Naive thymus-derived CD4-positive, alpha-beta T cell (primary cell): ENCODE data around the gene MEG3. TPM values are rescaled to one million over a fixed set of nuclear protein-coding genes. Genes with fewer than 3 reads are reported as not detected.

Experiments
- ATAC-seq: fragments of 150-1000 bp; cut with Tn5 transposase; 2 replicates; pipeline ENCODE4 v1.10.0; 2021; ENCODE audit warnings: mild to moderate bottlenecking, moderate library complexity
- CTCF ChIA-PET: fragments of 350-600 bp; sonication (Branson Sonifier 250); formaldehyde crosslinking; loops from one replicate; lab custom pipeline; 2021; ENCODE audit warnings: antibody characterized with exemption; lab: Charles Lee
- POLR2A ChIA-PET: fragments of 350-600 bp; sonication (Branson Sonifier 250); formaldehyde crosslinking; loops from one replicate; lab custom pipeline; 2021; ENCODE audit warnings: antibody characterized with exemption, inconsistent platforms; lab: Charles Lee
- DNase-seq, 9 donors: peaks; one replicate each; pipeline versions ENCODE4 v3.0.0 to v3.0.0-alpha.2; 2020 to 2022; ENCODE audit warnings: mixed read lengths in 1 of 9
- H3K27ac ChIP-seq: one replicate; pipeline ENCODE4 v1.7.0; 2013; ENCODE audit warnings: mild to moderate bottlenecking, low read depth, low read length, moderate library complexity
- H3K27me3 ChIP-seq, 2 donors: one replicate each; pipeline ENCODE4 v1.7.0; 2013; ENCODE audit warnings: low read length in 2 of 2, mild to moderate bottlenecking in 2 of 2, moderate library complexity in 2 of 2; ENCODE audit not compliant: control insufficient read depth in 2 of 2, insufficient read depth in 2 of 2
- H3K36me3 ChIP-seq, 3 experiments: 1 replicate in 2 of 3; 2 replicates in 1 of 3; pipeline ENCODE4 v1.7.0; 2013; ENCODE audit warnings: low read length in 3 of 3, mild to moderate bottlenecking in 3 of 3, moderate library complexity in 1 of 3; ENCODE audit not compliant: insufficient read depth in 3 of 3, control insufficient read depth in 2 of 3
- H3K4me1 ChIP-seq, 2 donors: one replicate each; pipeline ENCODE4 v1.7.0; 2013; ENCODE audit warnings: low read length in 2 of 2, mild to moderate bottlenecking in 2 of 2, moderate library complexity in 1 of 2; ENCODE audit not compliant: control insufficient read depth in 2 of 2, insufficient read depth in 2 of 2
- H3K4me3 ChIP-seq: 2 replicates; pipeline ENCODE4 v1.7.0; 2013; ENCODE audit warnings: mild to moderate bottlenecking, low read length
- H3K9me3 ChIP-seq, 3 experiments: 1 replicate in 2 of 3; 2 replicates in 1 of 3; pipeline ENCODE4 v1.7.0; 2013; ENCODE audit warnings: low read length in 3 of 3; ENCODE audit not compliant: control insufficient read depth in 2 of 3
- H3K27ac Mint-ChIP-seq, 9 donors: one replicate each; pipeline ENCODE4 v1.8.0; 2020 to 2022; ENCODE audit warnings: mixed read lengths in 9 of 9, mild to moderate bottlenecking in 8 of 9, moderate library complexity in 5 of 9, inconsistent platforms in 2 of 9
- H3K27me3 Mint-ChIP-seq, 5 donors: one replicate each; pipeline ENCODE4 v1.8.0; 2021 to 2022; ENCODE audit warnings: mixed read lengths in 5 of 5, mild to moderate bottlenecking in 1 of 5
- H3K36me3 Mint-ChIP-seq, 5 donors: one replicate each; pipeline ENCODE4 v1.8.0; 2020 to 2022; ENCODE audit warnings: mixed read lengths in 5 of 5, mild to moderate bottlenecking in 3 of 5, inconsistent platforms in 1 of 5
- H3K4me1 Mint-ChIP-seq, 7 donors: one replicate each; pipeline ENCODE4 v1.8.0; 2020 to 2022; ENCODE audit warnings: mixed read lengths in 7 of 7, mild to moderate bottlenecking in 3 of 7, inconsistent platforms in 1 of 7
- H3K4me3 Mint-ChIP-seq, 10 donors: one replicate each; pipeline ENCODE4 v1.8.0; 2020 to 2022; ENCODE audit warnings: mild to moderate bottlenecking in 10 of 10, mixed read lengths in 10 of 10, moderate library complexity in 6 of 10, inconsistent platforms in 2 of 10
- H3K9me3 Mint-ChIP-seq, 11 donors: one replicate each; pipeline ENCODE4 v1.8.0; 2020 to 2022; ENCODE audit warnings: mixed read lengths in 11 of 11, mild to moderate bottlenecking in 4 of 11, inconsistent platforms in 1 of 11, moderate library complexity in 1 of 11
- intact Hi-C, 2 donors: fragments of 100-400 bp; cut with micrococcal nuclease; formaldehyde crosslinking; loops; one replicate each; pipeline ENCODE4 v1.15.1; 2023
- polyA plus RNA-seq, 2 donors: library from polyadenylated mRNA; unstranded; fragments of 300-500 nt; fragmentation: Illumina TruSeq; gene quantifications; one replicate each; pipeline ENCODE4 v1.2.3, GENCODE V29; 2021
- total RNA-seq, 6 experiments: library from RNA in 5 of 6; stranded (reverse) in 5 of 6; gene quantifications; 1 replicate in 5 of 6; 2 replicates in 1 of 6; pipeline ENCODE4 v1.2.3 and lab custom pipeline; 2021 to 2026

MEG3 gene
- total and polyA plus RNA-seq, 7 experiments from 2014 or later: 0.80 to 2.4 TPM; not detected in 5

GRCh38 chr14:100857923-100858837 lies 32.3 kb downstream of the MEG3 start:
- intact Hi-C loops: no loop called here
- CTCF ChIA-PET: no interaction called here
- H3K36me3 Mint-ChIP-seq: no peaks in the 10 kb centered on the region

DNA sequence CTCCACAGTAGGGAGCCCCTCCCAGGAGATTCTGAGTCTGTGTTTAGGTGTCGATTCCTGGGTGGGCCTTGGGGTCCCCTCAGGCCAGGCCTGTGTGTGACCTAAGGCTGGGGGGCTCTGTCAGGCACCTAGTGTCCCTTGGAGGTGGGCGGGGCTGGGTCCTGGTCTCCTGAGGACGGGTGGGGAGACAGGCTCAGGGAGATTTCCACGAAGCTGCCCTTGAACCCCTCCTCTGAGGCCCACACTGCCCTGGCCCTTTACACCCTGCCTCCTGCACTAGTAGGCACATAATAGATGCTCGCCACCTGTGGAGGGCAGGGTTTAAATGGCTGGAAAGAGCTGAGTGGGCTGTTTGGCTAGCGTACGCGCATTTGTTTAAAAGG lies 32.9 kb downstream of the MEG3 start:
- intact Hi-C loops: no loop called here
- CTCF ChIA-PET: no interaction called here

More at GRCh38 chr14:100857923-100858837, 32.3 kb downstream of the MEG3 start:
- H3K4me3 Mint-ChIP-seq: no peak overlapping the region
- Histone ChIP-seq H3K4me3 (no peak overlapping the region), H3K27me3 (no peaks in the 10 kb centered on the region), H3K4me1 (no peaks in the 10 kb centered on the region), H3K27ac (no peak overlapping the region), H3K9me3 (no peaks in the 10 kb centered on the region), H3K36me3 (no peaks in the 10 kb centered on the region)
- POLR2A ChIA-PET: no interaction called here
- no peaks in the 10 kb centered on the region for H3K9me3 Mint-ChIP-seq
- no peaks in the 10 kb centered on the region for H3K4me1 Mint-ChIP-seq
- H3K27me3 Mint-ChIP-seq: peaks cover 0 to 7% (median 0%) of the 10 kb centered on the region in 5 donors
- H3K27ac Mint-ChIP-seq: no peak overlapping the region
- ATAC-seq (no peak), DNase-seq (no peak)

DNA sequence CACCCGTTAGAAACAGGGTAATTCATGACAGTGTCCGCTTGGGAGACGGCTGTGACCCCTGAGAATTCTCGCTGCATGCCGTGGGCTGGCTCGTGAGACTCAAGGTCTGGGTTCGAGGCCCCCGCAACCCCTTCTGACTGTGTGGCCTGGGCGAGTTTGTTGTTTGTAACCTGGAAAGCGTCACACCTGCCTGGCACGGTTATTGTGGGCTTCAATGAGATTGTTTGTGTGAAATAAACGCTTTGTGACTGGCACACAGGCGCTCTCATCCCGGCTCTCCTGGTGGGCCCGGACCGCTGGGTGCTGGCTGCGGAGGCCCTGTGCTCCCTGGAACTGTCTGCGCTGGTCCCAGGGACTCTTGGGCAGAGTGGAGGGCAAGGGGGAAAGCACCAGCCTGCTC lies 33.9 kb downstream of the MEG3 start:
- no peaks in the 10 kb centered on the region for H3K9me3 ChIP-seq
- Mint-ChIP-seq H3K27ac (no peak overlapping the region), H3K4me3 (no peak overlapping the region), H3K4me1 (no peaks in the 10 kb centered on the region), H3K36me3 (no peaks in the 10 kb centered on the region), H3K27me3 (peaks cover 0 to 7% (median 0%) of the 10 kb centered on the region in 5 donors), H3K9me3 (no peaks in the 10 kb centered on the region)
- DNase-seq (no peak), ATAC-seq (no peak)
- intact Hi-C loops: no loop called here
- H3K4me3 ChIP-seq: no peak overlapping the region
- no peaks in the 10 kb centered on the region for H3K36me3 ChIP-seq
- no peak overlapping the region for H3K27ac ChIP-seq
- no peaks in the 10 kb centered on the region for H3K27me3 ChIP-seq
- POLR2A ChIA-PET: no interaction called here
- H3K4me1 ChIP-seq: no peaks in the 10 kb centered on the region
- CTCF ChIA-PET: no interaction called here

More for the DNA sequence above, 32.9 kb downstream of the MEG3 start:
- Histone ChIP-seq H3K4me3 (no peak overlapping the region), H3K9me3 (no peaks in the 10 kb centered on the region), H3K27ac (no peak overlapping the region), H3K27me3 (no peaks in the 10 kb centered on the region), H3K36me3 (no peaks in the 10 kb centered on the region), H3K4me1 (no peaks in the 10 kb centered on the region)
- Mint-ChIP-seq H3K27me3 (peaks cover 0 to 7% (median 0%) of the 10 kb centered on the region in 5 donors), H3K4me3 (no peak overlapping the region), H3K27ac (no peak overlapping the region), H3K36me3 (no peaks in the 10 kb centered on the region), H3K4me1 (no peaks in the 10 kb centered on the region), H3K9me3 (no peaks in the 10 kb centered on the region)
- DNase-seq (no peak), ATAC-seq (no peak)
- POLR2A ChIA-PET: no interaction called here

DNA sequence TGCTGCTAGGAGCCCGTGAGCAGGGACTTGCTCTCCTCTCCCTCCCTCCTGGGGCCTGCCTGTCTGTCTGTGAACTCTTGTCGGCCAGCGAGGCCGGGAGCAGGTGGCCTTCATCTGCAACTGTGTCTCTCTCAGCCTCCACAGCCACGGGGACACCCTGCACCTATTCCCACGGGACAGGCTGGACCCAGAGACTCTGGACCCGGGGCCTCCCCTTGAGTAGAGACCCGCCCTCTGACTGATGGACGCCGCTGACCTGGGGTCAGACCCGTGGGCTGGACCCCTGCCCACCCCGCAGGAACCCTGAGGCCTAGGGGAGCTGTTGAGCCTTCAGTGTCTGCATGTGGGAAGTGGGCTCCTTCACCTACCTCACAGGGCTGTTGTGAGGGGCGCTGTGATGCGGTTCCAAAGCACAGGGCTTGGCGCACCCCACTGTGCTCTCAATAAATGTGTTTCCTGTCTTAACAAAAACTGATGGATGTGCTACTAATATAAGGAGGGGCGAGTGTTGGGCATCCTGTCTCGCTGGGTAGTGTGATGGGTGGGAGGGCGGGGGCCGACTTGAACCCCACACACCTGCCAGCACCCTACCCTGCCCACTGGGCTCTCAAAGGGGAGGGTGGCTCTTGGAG lies 34.8 kb downstream of the MEG3 start:
- Mint-ChIP-seq H3K4me1 (no peaks in the 10 kb centered on the region), H3K4me3 (no peak overlapping the region), H3K27me3 (peaks cover 0 to 7% (median 0%) of the 10 kb centered on the region in 5 donors), H3K36me3 (no peaks in the 10 kb centered on the region), H3K9me3 (no peaks in the 10 kb centered on the region), H3K27ac (no peak overlapping the region)
- Histone ChIP-seq H3K36me3 (no peaks in the 10 kb centered on the region), H3K9me3 (no peaks in the 10 kb centered on the region), H3K4me1 (no peaks in the 10 kb centered on the region), H3K4me3 (no peak overlapping the region), H3K27me3 (no peaks in the 10 kb centered on the region), H3K27ac (no peak overlapping the region)
- CTCF ChIA-PET: no interaction called here
- intact Hi-C loops: no loop called here
- ATAC-seq: no peak
- POLR2A ChIA-PET: no interaction called here
- no peak for DNase-seq

- Mint-ChIP-seq H3K4me1 (no peaks in the 10 kb centered on the region), H3K4me3 (no peak overlapping the region), H3K9me3 (no peaks in the 10 kb centered on the region), H3K27ac (no peak overlapping the region), H3K36me3 (no peaks in the 10 kb centered on the region), H3K27me3 (peaks cover 0 to 7% (median 0%) of the 10 kb centered on the region in 5 donors)
- ChIA-PET POLR2A (no interaction called here), CTCF (no interaction called here)
- H3K4me1 ChIP-seq: no peaks in the 10 kb centered on the region
- intact Hi-C loops: no loop called here
- H3K36me3 ChIP-seq: no peaks in the 10 kb centered on the region
- H3K27ac ChIP-seq: no peak overlapping the region
- DNase-seq (no peak), ATAC-seq (no peak)
- no peaks in the 10 kb centered on the region for H3K9me3 ChIP-seq
- H3K27me3 ChIP-seq: no peaks in the 10 kb centered on the region
- no peak overlapping the region for H3K4me3 ChIP-seq
Measured at GRCh38 chr14:100861188-100861936, 35.4 kb downstream of the MEG3 start.

GRCh38 chr14:100861937-100862247 lies 36.0 kb downstream of the MEG3 start:
- ChIA-PET CTCF (no interaction called here), POLR2A (no interaction called here)
- H3K36me3 Mint-ChIP-seq: no peaks in the 10 kb centered on the region
- H3K4me3 Mint-ChIP-seq: no peak overlapping the region
- Histone ChIP-seq H3K9me3 (no peaks in the 10 kb centered on the region), H3K27ac (no peak overlapping the region), H3K27me3 (no peaks in the 10 kb centered on the region), H3K36me3 (no peaks in the 10 kb centered on the region), H3K4me1 (no peaks in the 10 kb centered on the region), H3K4me3 (no peak overlapping the region)
- no peaks in the 10 kb centered on the region for H3K4me1 Mint-ChIP-seq
- DNase-seq (no peak), ATAC-seq (no peak)
- intact Hi-C loops: no loop called here
- H3K27me3 Mint-ChIP-seq: peaks cover 0 to 7% (median 0%) of the 10 kb centered on the region in 5 donors
- H3K27ac Mint-ChIP-seq: no peak overlapping the region
- no peaks in the 10 kb centered on the region for H3K9me3 Mint-ChIP-seq
